GM12878 (cell line): ENCODE results near the gene HS3ST3B1. TPM values are rescaled to one million over a fixed set of nuclear protein-coding genes. Genes with fewer than 3 reads are reported as not detected.

Experiments
- ATAC-seq: fragments of 200-7000 bp; cut with Tn5 transposase; 3 replicates; pipeline ENCODE4 v1.9.1; 2020; ENCODE audit warnings: mild to moderate bottlenecking, moderate library complexity
- BruUV-seq: library from RNA; stranded (reverse); fragments of 400-500 nt; replicated peaks from 2 replicates; lab custom pipeline; 2021; lab: Mats Ljungman, UMichigan
- CTCF ChIA-PET: fragments of 300-600 bp; sonication (Branson Sonifier 250); formaldehyde crosslinking; extraction: SDS; loops from one replicate; lab custom pipeline; 2021; ENCODE audit warnings: inconsistent platforms; lab: Yijun Ruan, JAX
- POLR2A ChIA-PET: fragments of 350-600 bp; formaldehyde crosslinking; extraction: SDS; loops from one replicate; lab custom pipeline; 2021; ENCODE audit warnings: inconsistent platforms; lab: Charles Lee
- RAD21 ChIA-PET: fragments of 300-600 bp; sonication (Branson Sonifier 250); formaldehyde crosslinking; loops from one replicate; lab custom pipeline; 2023; ENCODE audit warnings: antibody characterized with exemption; ENCODE audit not compliant: unreplicated experiment; lab: Charles Lee
- SMC1A ChIA-PET: fragments of 300-600 bp; sonication (Branson Sonifier 250); formaldehyde crosslinking; loops from one replicate; lab custom pipeline; 2023; ENCODE audit not compliant: unreplicated experiment, uncharacterized antibody; lab: Charles Lee
- DNase-seq: peaks from one replicate; pipeline ENCODE4 v3.0.0-alpha.2; 2011; ENCODE audit warnings: low read depth, low spot score
- FAIRE-seq: peaks from 3 replicates; lab custom pipeline; 2011; peaks lifted over from hg19 to GRCh38; lab: Jason Lieb, UNC
- H2AFZ ChIP-seq: 2 replicates; pipeline ENCODE4 v1.6.0; 2011; ENCODE audit warnings: low read depth, low read length, control low read depth; ENCODE audit not compliant: control insufficient read depth
- H3K27ac ChIP-seq: 2 replicates; pipeline ENCODE4 v1.5.1; 2011; ENCODE audit warnings: control low read depth; ENCODE audit not compliant: control insufficient read depth, insufficient read depth
- H3K27me3 ChIP-seq, 2 experiments: replicated peaks in 1 of 2; 2 replicates each; pipeline versions ENCODE4 v1.6.0 to v1.6.1; 2011; ENCODE audit warnings: low read length in 1 of 2; ENCODE audit not compliant: control insufficient read depth in 2 of 2, insufficient read depth in 2 of 2
- H3K36me3 ChIP-seq, 2 experiments: 2 replicates each; pipeline ENCODE4 v1.5.1; 2011; ENCODE audit warnings: low read length in 1 of 2; ENCODE audit not compliant: control insufficient read depth in 2 of 2, insufficient read depth in 2 of 2
- H3K4me1 ChIP-seq: 2 replicates; pipeline ENCODE4 v1.6.1; 2011; ENCODE audit warnings: mild to moderate bottlenecking, low read length, moderate library complexity, mixed read lengths; ENCODE audit not compliant: control insufficient read depth, insufficient read depth
- H3K4me2 ChIP-seq: 2 replicates; pipeline ENCODE4 v1.6.0; 2011; ENCODE audit warnings: control low read depth; ENCODE audit not compliant: control insufficient read depth, insufficient read depth
- H3K4me3 ChIP-seq: fragments of 200-600 bp; sonication (generic); 2 replicates; pipeline ENCODE4 v1.5.1; 2016
- H3K79me2 ChIP-seq: 2 replicates; pipeline ENCODE4 v1.6.0; 2011; ENCODE audit warnings: low read length; ENCODE audit not compliant: control insufficient read depth, insufficient read depth
- H3K9ac ChIP-seq: 2 replicates; pipeline ENCODE4 v1.8.0; 2011; ENCODE audit warnings: low read length, control low read depth, mixed read lengths; ENCODE audit not compliant: control insufficient read depth, insufficient read depth
- H3K9me3 ChIP-seq: replicated peaks from 3 replicates; pipeline ENCODE4 v1.5.1; 2011; ENCODE audit warnings: mild to moderate bottlenecking, low read length; ENCODE audit not compliant: control insufficient read depth, insufficient read depth
- H4K20me1 ChIP-seq: 2 replicates; pipeline ENCODE4 v1.6.0; 2011; ENCODE audit not compliant: control insufficient read depth, insufficient read depth
- CBFB ChIP-seq: IDR thresholded peaks from 2 replicates; pipeline ENCODE4 v1.6.1; 2016; ENCODE audit warnings: antibody characterized with exemption, low read depth
- CTCF ChIP-seq, 3 experiments: IDR thresholded peaks in 2 of 3; conservative IDR thresholded peaks in 1 of 3; 2 replicates each; pipeline ENCODE4 v1.5.1; 2011; ENCODE audit warnings: low read depth in 3 of 3, low read length in 3 of 3, mild to moderate bottlenecking in 3 of 3, control low read depth in 2 of 3, moderate library complexity in 2 of 3, inconsistent platforms in 1 of 3, mixed read lengths in 1 of 3; ENCODE audit not compliant: control insufficient read depth in 2 of 3, insufficient read depth in 1 of 3; ENCODE audit errors: extremely low read depth in 1 of 3
- EGR1 ChIP-seq, 2 experiments: IDR thresholded peaks; 1 replicate in 1 of 2; 2 replicates in 1 of 2; pipeline ENCODE4 v1.6.1; 2011 to 2012; ENCODE audit warnings: low read depth in 2 of 2, low read length in 2 of 2, borderline replicate concordance in 1 of 2, mild to moderate bottlenecking in 1 of 2, moderate library complexity in 1 of 2
- ELK1 ChIP-seq: IDR thresholded peaks from 2 replicates; pipeline ENCODE4 v1.6.1; 2012; ENCODE audit warnings: low read depth, low read length, improper control_type of control experiment
- HCFC1 ChIP-seq: fragments of 150-350 bp; IDR thresholded peaks from 2 replicates; pipeline ENCODE4 v1.6.1; 2014; ENCODE audit warnings: low read length
- NR2C1 ChIP-seq: fragments of 450-650 bp; IDR thresholded peaks from 2 replicates; pipeline ENCODE4 v1.6.1; 2017; ENCODE audit warnings: antibody characterized with exemption, mild to moderate bottlenecking, moderate library complexity
- RB1 ChIP-seq: fragments of 450-650 bp; formaldehyde crosslinking; IDR thresholded peaks from 2 replicates; pipeline ENCODE4 v1.6.1; 2017; ENCODE audit warnings: mild to moderate bottlenecking, borderline replicate concordance
- RUNX3 ChIP-seq: IDR thresholded peaks from 2 replicates; pipeline ENCODE4 v1.6.1; 2012; ENCODE audit warnings: low read length, inconsistent platforms
- TCF12 ChIP-seq: IDR thresholded peaks from 2 replicates; pipeline ENCODE4 v1.6.1; 2011; ENCODE audit warnings: low read depth, mild to moderate bottlenecking, low read length
- WGBS: methylation state at CpG from one replicate; pipeline ENCODE4 v1.1.6; 2016; ENCODE audit warnings: low lambda C conversion rate; ENCODE audit not compliant: insufficient replicate concordance, insufficient coverage; ENCODE audit errors: missing lambda C conversion rate; 5-methylcytosine and 5-hydroxymethylcytosine counted together
- in situ Hi-C: fragments of 300-500 bp; cut with MboI; formaldehyde crosslinking; loops from 9 replicates; pipeline ENCODE4 v1.14.3; 2018; ENCODE audit warnings: mixed read lengths
- intact Hi-C: fragments of 100-400 bp; cut with micrococcal nuclease; formaldehyde crosslinking; loops from one replicate; pipeline ENCODE4 v1.14.2; 2022; ENCODE audit not compliant: unreplicated experiment
- polyA plus RNA-seq, 11 experiments: library from polyadenylated mRNA; depleted of rRNA in 4 of 11; unstranded in 6 of 11; stranded (reverse) in 5 of 11; fragments of >200 nt; fragmentation: Nextera tagmentation in 4 of 11; fragmentation: Illumina TruSeq in 1 of 11; extraction: Ambion mirVana in 4 of 11; extraction: Trizol in 1 of 11; gene quantifications; 1 replicate in 1 of 11; 2 replicates in 10 of 11; pipeline versions ENCODE4 v1.2.1 to v1.2.3, GENCODE V29; 2011 to 2016; ENCODE audit warnings: inconsistent platforms in 2 of 11, missing spikeins in 2 of 11, low read depth in 1 of 11
- total RNA-seq, 4 experiments: library from RNA; depleted of rRNA in 3 of 4; stranded (reverse); fragments of >200 nt in 3 of 4; fragmentation: Illumina TruSeq in 1 of 4; extraction: Trizol in 1 of 4; gene quantifications; 2 replicates each; pipeline versions ENCODE4 v1.2.1 to v1.2.3, GENCODE V29; 2013 to 2021

Gene HS3ST3B1
- total and polyA plus RNA-seq, 10 of the 15 experiments (the other 5 are each of a cell fraction or from before 2014, with no cell fraction given): 0.03 to 0.14 (median 0.06) TPM; not detected in 3

- ChIA-PET POLR2A (no interaction called here), SMC1A (no interaction called here), CTCF (no interaction called here), RAD21 (no interaction called here)
- H3K79me2 ChIP-seq: no peaks in the 10 kb centered on the region
- no peak overlapping the region for H3K4me3 ChIP-seq
- DNase-seq: no peak
- H4K20me1 ChIP-seq: no peaks in the 10 kb centered on the region
- no TSS peak for BruUV-seq
- H3K9me3 ChIP-seq: no peaks in the 10 kb centered on the region; the same call in 2 of the 3 replicates
- ATAC-seq: no peak
- no peaks in the 10 kb centered on the region for H3K4me1 ChIP-seq
- no peak overlapping the region for H3K4me2 ChIP-seq
- in situ Hi-C loops (no loop called here), intact Hi-C loops (no loop called here)
- no peak for FAIRE-seq
- H3K9ac ChIP-seq: no peak overlapping the region
- no peaks in the 10 kb centered on the region for H3K36me3 ChIP-seq
- no peak overlapping the region for H3K27ac ChIP-seq
- WGBS: 0% methylated on average over 2 of the region's 2 CpGs
- H2AFZ ChIP-seq: no peak overlapping the region
- H3K27me3 ChIP-seq: no peaks in the 10 kb centered on the region
- TF ChIP-seq RUNX3 (no peak), NR2C1 (no peak), EGR1 (IDR thresholded peaks at IDR 0.05; ENCODE audit: borderline replicate concordance in 1 of 2, low read depth in 2 of 2, low read length in 2 of 2) (no peak), RB1 (no peak), TCF12 (no peak), CBFB (no peak), ELK1 (no peak), HCFC1 (no peak), CTCF (IDR thresholded peaks at IDR 0.05 in 2 of 3, conservative IDR thresholded peaks at IDR 0.05 in 1 of 3; ENCODE audit: control insufficient read depth in 2 of 3, extremely low read depth in 1 of 3, insufficient read depth in 1 of 3, low read depth in 3 of 3, low read length in 3 of 3) (no peak)
Measured at GRCh38 chr17:14334919-14335318, 34.0 kb downstream of the HS3ST3B1 start.
